A549 (cell line): ENCODE measurements around the gene RARA.

ENCODE experiments used
- CEBPB ChIP-seq, 2 experiments: fragments of >200 bp in 1 of 2; sonication (Bioruptor Twin) in 1 of 2; formaldehyde crosslinking in 1 of 2; IDR thresholded peaks; 2 replicates each; pipeline ENCODE4 v1.6.1; 2012 to 2016
- CTCF ChIP-seq: fragments of >200 bp; sonication (Bioruptor Twin); formaldehyde crosslinking; IDR thresholded peaks from 3 replicates; pipeline ENCODE4 v1.5.1; 2016
- FOSB ChIP-seq: fragments of 250-450 bp; sonication (Bioruptor Pico); IDR thresholded peaks from 2 replicates; pipeline ENCODE4 v1.5.0; 2020; ENCODE audit warnings: mild to moderate bottlenecking, moderate library complexity
- MAZ ChIP-seq: fragments of 150-350 bp; IDR thresholded peaks from 2 replicates; pipeline ENCODE4 v1.6.1; 2014; ENCODE audit warnings: antibody characterized with exemption, low read depth, low read length, borderline replicate concordance
- POLR2A ChIP-seq: IDR thresholded peaks from 2 replicates; pipeline ENCODE4 v1.6.1; 2012; ENCODE audit warnings: mild to moderate bottlenecking, low read length
- REST ChIP-seq: fragments of 200-600 bp; sonication (generic); IDR thresholded peaks from 2 replicates; pipeline ENCODE4 v1.6.1; 2016; ENCODE audit warnings: antibody characterized with exemption, mild to moderate bottlenecking, moderate library complexity
- USF2 ChIP-seq: fragments of 450-650 bp; IDR thresholded peaks from 2 replicates; pipeline ENCODE4 v1.6.1; 2014; ENCODE audit warnings: antibody characterized with exemption
- TF ChIP-seq, protein P1 (sequence below): IDR thresholded peaks from 2 replicates; pipeline ENCODE4 v1.6.1; 2012

DNA sequence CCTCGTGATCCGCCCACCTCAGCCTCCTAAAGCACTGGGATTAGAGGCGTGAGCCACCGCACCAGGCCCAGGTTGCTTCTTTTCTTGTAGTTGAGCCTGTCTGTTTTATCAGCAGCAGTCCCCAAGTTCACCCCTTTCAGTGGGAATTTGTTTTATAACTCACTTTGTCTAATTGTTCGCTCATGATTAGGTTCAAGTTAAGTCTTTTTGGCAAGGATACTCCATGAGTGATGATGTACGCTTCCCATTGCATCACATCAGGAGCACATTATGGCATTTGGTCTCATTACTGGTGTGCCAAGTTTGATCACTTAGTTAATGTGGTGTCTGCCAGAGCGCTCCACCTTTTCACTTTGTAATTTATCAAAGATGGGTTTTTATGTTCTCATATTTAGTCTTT is 70.0 kb downstream of the RARA start:
- TF ChIP-seq, protein P1, sequence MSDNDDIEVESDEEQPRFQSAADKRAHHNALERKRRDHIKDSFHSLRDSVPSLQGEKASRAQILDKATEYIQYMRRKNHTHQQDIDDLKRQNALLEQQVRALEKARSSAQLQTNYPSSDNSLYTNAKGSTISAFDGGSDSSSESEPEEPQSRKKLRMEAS: no peak
- no peak for TF ChIP-seq MAZ
- TF ChIP-seq USF2: no peak
- TF ChIP-seq CTCF: no peak
- no peak for TF ChIP-seq FOSB
- no peak for TF ChIP-seq CEBPB (IDR thresholded peaks at IDR 0.05)
- no peak for TF ChIP-seq POLR2A
- TF ChIP-seq REST: no peak
